HG02943 (cell line): ENCODE data around the gene GDF9.
A peak's percentile ranks its signal among the peaks of the same experiment; 100 is the strongest.
"Not testable (repeated sequence)": the region's sequence is repeated elsewhere in the genome, so short reads cannot be mapped to it uniquely, and the experiment has no call there.

Source experiments
- ATAC-seq: cut with Tn5 transposase; IDR thresholded peaks from one replicate; pipeline ENCODE4 v1.9.1; 2021; ENCODE audit warnings: mild to moderate bottlenecking, low read depth, moderate library complexity; ENCODE audit not compliant: unreplicated experiment

The GDF9 gene

GRCh38 chr5:132873119-132873929 lies 7.1 kb upstream of the GDF9 start, which contains the start of gene LEAP2:
Gene LEAP2 (plus strand): TSS chr5:132873668. CDS start chr5:132873695, 27 bp downstream.
- ATAC-seq: no peak

GRCh38 chr5:132872788-132873118 lies 6.5 kb upstream of the GDF9 start:
- no peak for ATAC-seq

DNA sequence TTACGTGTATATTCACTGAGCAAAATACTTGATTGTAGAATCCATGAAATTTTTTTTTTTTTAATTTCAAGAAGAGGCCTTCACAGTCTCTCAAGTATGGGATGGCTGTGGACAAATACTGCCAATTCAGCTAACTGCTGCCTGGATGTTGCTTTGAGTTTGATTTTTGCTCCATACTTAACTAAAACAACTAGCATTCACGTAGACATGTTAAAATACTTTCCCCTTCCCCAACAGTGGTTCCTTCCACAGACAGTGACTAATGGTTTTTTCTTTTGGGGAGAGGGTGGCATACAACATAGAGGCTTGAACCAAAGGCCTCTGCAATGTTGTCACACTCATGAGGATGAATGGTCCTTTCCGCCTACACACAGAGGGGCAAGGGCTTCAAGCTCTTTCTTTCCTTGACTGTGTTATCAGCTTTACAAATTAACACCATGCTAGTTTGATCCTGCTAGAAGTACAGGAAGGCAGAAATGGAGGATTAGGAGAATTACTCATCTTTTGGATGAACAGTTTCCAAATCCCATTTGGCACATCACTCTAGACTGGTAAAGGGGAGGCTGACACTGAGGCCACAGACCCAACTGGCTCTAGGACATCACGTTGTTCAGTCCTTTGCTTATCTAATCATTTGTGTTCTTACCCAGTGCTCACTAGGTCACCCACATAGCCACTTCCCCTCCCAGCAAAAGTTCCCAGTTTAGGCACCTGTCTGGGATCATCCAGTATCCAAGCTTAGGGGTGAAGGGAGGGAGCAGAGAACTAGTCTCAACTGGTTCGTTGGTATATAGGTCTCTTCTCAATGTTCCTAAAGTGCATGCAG lies 5.4 kb upstream of the GDF9 start:
- ATAC-seq: no peak

- no peak for ATAC-seq
Observed at GRCh38 chr5:132870801-132871200, 4.5 kb upstream of the GDF9 start.

DNA sequence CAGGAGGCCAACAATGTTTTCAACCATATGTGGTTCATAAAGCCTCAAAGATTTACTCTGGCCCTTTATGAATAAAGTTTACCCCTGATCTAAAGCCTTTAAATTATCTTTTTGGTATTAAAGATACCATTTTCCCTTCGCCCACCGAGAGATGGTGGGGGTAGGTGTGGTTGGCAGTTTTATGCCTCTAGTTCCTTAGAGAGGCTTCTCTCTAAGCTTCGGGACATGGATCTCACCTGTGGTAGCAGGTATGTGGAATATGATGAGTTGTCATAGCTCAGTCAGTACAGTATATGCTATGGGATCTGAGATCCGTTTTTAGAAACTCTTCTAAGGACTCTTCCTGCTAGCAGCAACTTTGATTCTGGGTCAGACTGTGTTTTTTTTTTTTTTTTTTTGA lies 2.5 kb upstream of the GDF9 start:
- ATAC-seq: no peak

- ATAC-seq: no peak
Observed at GRCh38 chr5:132867046-132867451, 780 bp upstream of the GDF9 start.

- peak; percentile 25 for ATAC-seq
Observed at GRCh38 chr5:132865668-132866341, 464 bp downstream of the GDF9 start.

DNA sequence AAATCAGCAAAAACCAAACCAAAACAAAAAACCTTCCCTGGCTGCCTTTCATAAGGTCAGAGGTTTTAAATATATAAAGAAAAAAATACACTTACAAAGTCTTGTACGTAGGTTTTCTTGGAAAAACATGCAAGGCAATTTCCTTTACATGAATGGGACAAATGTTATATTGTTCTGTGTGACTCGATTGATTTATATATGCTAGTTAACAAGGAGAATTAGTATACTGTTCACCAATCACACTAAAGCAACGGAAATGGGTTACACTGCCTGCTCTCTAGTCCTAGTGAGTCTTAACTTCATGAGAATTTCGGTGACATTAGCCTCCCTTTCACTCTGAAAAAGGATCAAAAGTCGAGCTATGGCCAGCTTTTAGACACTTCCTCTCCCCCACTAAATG lies 5.5 kb downstream of the GDF9 start:
- ATAC-seq: no peak

DNA sequence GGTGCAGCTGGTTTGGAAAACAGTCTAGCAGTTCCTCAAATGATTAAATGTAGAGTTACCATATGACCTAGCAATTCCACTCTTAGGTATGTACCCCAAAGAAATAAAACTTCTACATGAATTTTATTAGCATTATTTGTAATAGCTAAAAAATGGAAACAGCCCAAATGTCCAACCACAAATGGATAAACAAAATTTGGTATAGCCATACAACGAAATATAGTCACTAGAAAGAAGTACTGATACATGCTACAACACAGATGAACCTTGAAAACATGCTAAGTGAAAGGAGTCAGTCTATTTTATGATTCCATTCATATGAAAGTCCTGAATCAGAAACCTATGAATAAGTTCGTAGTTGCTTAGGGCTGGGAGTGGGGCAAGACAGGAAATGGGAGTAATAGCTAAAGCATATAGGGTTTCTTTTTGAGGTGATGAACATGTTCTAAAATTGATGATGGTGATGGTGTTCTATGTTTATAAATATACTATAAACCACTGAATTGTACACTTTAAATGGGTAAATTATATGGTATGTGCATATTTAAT lies 6.3 kb downstream of the GDF9 start:
- no peak for ATAC-seq

GRCh38 chr5:132856011-132856410 lies 10.3 kb downstream of the GDF9 start:
- no peak for ATAC-seq

DNA sequence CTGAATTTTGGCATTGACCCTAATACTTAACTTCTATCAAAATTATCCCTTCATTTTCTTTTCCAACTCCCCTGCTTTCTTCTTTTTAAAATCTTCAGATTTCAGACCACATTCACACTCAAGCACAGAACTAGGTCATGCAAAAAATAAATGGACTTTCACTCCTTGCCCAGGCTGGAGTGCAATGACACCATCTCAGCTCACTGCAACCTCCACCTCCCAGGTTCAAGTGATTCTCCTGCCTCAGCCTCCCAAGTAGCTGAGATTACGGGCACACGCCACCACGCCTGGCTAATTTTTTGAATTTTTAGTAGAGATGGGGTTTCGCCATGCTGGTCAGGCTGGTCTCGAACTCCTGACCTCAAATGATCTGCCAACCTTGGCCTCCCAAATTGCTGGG lies 11.3 kb downstream of the GDF9 start:
- not testable (repeated sequence) for ATAC-seq

GRCh38 chr5:132854301-132854700 lies 12.0 kb downstream of the GDF9 start:
- ATAC-seq: no peak

DNA sequence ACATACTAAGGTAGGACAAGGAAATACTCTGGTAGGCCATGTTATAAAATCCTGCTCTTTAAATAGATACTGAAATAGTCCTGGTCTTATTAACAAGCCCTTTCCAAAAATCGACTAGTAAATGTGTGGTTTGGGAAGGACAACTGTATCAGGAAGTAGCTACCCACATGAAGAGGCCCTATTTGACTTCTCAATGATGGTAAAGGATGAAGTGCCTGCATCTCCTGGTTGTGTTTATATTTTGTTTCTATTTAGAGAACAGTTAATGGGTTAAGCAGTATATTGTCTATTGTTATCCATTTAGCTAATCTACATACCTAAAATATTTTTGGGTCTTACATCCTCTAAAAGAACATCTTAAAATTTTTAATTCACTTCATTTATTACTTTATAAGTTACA lies 12.5 kb downstream of the GDF9 start:
- no peak for ATAC-seq

DNA sequence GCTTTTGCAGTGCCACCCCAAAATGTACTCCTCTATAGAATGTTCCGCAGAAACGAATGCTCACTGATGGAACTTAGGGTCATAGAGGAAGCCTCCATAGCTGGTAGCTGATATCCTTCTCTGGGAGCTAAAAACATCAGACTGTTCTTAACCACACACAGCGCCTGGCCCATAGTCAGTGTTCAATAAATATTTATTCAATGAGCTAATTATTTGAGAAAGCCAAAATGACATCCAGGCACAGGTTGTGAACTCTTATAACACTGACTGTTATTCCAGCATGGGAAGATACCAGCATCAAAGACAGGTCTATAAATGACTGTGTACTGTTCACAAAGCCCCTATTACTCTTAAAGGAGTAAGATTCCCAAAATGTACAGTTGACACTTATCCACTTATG lies 12.9 kb downstream of the GDF9 start:
- no peak for ATAC-seq

GRCh38 chr5:132850066-132850465 lies 16.2 kb downstream of the GDF9 start:
- ATAC-seq: no peak

DNA sequence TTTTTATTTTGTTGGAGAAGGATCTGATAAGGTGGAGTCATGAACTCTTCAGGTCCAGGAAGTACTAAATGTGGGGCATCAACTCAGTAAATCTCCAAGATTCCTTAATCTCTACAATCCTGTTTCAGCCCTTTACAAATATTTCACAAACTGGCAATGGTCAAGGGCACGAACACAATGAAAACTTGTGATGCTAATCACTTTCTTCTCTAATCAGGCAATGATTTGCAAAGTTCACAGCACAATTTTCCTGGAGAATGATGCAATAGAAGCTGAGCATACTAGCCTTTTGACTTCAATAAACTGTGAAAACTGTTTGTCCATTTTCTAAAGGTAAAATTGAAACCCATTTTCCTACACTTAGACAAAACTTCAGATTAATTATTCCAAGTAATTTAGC lies 16.9 kb downstream of the GDF9 start:
- no peak for ATAC-seq

DNA sequence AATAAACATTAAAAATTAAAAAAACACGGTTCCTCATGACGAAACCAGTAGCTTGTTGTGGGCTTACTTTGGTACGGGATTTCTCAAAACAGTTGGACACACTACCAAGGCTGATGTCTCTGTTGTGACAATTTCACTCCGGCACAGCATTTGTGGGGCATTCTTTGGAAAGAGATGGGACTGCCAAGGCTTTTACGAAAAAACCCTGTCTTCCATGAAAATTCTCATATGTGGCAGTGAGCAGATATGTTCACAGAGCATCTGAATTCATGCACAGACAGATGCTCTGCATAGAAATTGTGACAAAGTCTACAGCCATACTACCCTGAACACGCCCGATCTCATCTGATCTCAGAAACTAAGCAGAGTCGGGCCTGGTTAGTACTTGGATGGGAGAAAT lies 18.0 kb downstream of the GDF9 start:
- no peak for ATAC-seq

- no peak for ATAC-seq
Observed at GRCh38 chr5:132841305-132841704, 25.0 kb downstream of the GDF9 start.

DNA sequence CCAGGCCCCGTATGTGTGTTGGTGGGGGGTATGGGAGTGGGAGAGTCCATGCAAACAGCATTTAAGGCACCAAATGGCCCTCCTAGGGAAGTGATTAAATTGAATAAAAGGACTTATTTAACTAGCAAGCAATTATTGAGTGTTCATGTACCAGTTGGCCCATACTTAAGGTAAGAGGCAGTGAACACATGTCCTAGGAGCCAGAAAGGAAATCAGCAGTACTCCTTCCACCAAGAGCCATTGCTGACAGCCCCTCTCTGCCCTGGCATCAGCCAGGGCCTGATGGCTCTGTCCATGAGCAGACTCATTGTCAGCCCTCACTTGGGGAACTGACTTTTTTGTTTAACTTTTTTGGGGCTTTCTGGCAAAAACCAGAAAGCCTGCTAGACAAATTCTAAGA lies 25.4 kb downstream of the GDF9 start:
- no peak for ATAC-seq

- ATAC-seq: no peak
Observed at GRCh38 chr5:132840313-132840712, 26.0 kb downstream of the GDF9 start.
